Stimulated activated CD8-positive, alpha-beta memory T cell treated with anti-CD3 and anti-CD28 coated beads, Interleukin-2, amount 100 ng/mL, for 1 hour (primary cell): ENCODE results near the gene ENTPD6.
"Not testable (repeated sequence)": the region's sequence is repeated elsewhere in the genome, so short reads cannot be mapped to it uniquely, and the experiment has no call there.

Experiments
- DNase-seq, 2 donors: peaks; one replicate each; pipeline ENCODE4 v3.0.0-alpha.2; 2020; ENCODE audit warnings: low read depth in 2 of 2

ENTPD6 gene

GRCh38 chr20:25257130-25257529, 61.6 kb downstream of the ENTPD6 start:
- no peak for DNase-seq

GRCh38 chr20:25257756-25258475, 62.4 kb downstream of the ENTPD6 start:
- DNase-seq, result no peak

- DNase-seq, result no peak
These were observed 62.9 kb downstream of the ENTPD6 start for GRCh38 chr20:25258476-25258805.

GRCh38 chr20:25258828-25259227, 63.3 kb downstream of the ENTPD6 start:
- DNase-seq, result no peak

- DNase-seq, result no peak
These were observed 63.8 kb downstream of the ENTPD6 start for GRCh38 chr20:25259358-25259757.

GRCh38 chr20:25259788-25260254, 64.3 kb downstream of the ENTPD6 start:
- no peak for DNase-seq

GRCh38 chr20:25260770-25261437, 65.4 kb downstream of the ENTPD6 start:
- DNase-seq, result not testable (repeated sequence)

GRCh38 chr20:25269057-25269832, 73.7 kb downstream of the ENTPD6 start:
- DNase-seq, result no peak

- DNase-seq, result no peak
These were observed 74.3 kb downstream of the ENTPD6 start for GRCh38 chr20:25269833-25270170.

GRCh38 chr20:25270829-25271251, 75.3 kb downstream of the ENTPD6 start:
- no peak for DNase-seq

- no peak for DNase-seq
These were observed 76.1 kb downstream of the ENTPD6 start for GRCh38 chr20:25271486-25272222.

- DNase-seq, result no peak
These were observed 76.9 kb downstream of the ENTPD6 start for GRCh38 chr20:25272223-25273000.

GRCh38 chr20:25273046-25273445, 77.5 kb downstream of the ENTPD6 start:
- no peak for DNase-seq

- no peak for DNase-seq
These were observed 78.2 kb downstream of the ENTPD6 start for GRCh38 chr20:25273541-25274358.

GRCh38 chr20:25274481-25274880, 79.0 kb downstream of the ENTPD6 start:
- no peak for DNase-seq

- DNase-seq, result no peak
These were observed 79.6 kb downstream of the ENTPD6 start for GRCh38 chr20:25274891-25275812.

GRCh38 chr20:25275813-25276532, 80.5 kb downstream of the ENTPD6 start:
- DNase-seq, result no peak
